ENCODE results near the gene GARIN5B.
"Not testable (repeated sequence)": the region's sequence is repeated elsewhere in the genome, so short reads cannot be mapped to it uniquely, and the experiment has no call there.

The GARIN5B gene

GRCh38 chr19:55329791-55330190 is 33.3 kb downstream of the GARIN5B start:
- DNase-seq; intact Hi-C loops (cut with DNase I): not testable (repeated sequence)

GRCh38 chr19:55328774-55329318 is 34.2 kb downstream of the GARIN5B start:
- DNase-seq; intact Hi-C loops (cut with DNase I): not testable (repeated sequence)

DNA sequence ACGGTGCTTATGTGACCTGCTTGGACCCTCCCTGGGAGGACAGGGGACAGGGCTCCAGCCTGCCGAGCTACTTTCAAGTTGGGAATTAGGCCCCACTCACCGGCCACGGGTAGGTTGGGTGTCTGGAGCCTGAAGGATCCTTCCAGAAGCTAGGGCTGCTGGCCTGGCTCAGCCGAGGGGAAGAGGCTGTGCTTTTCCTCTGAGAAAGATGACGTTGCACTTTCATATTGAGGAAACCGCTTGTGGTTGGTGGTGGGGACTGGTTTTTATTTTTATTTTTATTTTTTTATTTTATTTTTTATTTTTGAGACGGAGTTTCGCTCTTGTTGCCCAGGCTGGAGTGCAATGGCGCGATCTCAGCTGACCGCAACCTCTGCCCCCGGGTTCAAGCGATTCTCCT is 37.9 kb downstream of the GARIN5B start, which contains the start of gene TMEM150B:
TSS of gene TMEM150B (minus strand) at position 170 of the 400 bp plus-strand sequence. CDS start 4,305 bp downstream, outside the sequence.
- intact Hi-C loops (cut with DNase I) = no loop called here

DNA sequence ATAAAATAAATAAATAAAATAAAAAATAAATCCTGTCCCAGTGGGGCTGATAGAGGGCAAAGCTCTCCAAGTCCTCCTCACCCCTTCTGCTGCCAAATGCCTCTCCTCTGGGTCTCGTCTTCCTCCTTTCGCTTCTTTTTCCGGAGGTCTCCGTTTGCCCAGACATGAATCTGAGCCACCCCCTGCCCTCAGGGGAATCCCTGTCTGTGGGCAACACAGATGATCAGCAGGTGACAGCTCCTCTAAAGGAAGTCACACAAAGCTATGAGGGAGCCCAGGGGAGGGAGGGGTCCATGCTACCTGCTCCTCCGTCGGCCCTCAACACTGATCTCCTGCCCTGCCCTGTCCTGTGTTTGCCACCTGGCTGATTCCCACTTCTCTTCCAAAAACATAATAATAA is 38.4 kb downstream of the GARIN5B start:
- no peak for DNase-seq
- intact Hi-C loops (cut with DNase I) = no loop called here

More for the DNA sequence above, 37.9 kb downstream of the GARIN5B start, which contains the start of gene TMEM150B:
- no peak for DNase-seq

DNA sequence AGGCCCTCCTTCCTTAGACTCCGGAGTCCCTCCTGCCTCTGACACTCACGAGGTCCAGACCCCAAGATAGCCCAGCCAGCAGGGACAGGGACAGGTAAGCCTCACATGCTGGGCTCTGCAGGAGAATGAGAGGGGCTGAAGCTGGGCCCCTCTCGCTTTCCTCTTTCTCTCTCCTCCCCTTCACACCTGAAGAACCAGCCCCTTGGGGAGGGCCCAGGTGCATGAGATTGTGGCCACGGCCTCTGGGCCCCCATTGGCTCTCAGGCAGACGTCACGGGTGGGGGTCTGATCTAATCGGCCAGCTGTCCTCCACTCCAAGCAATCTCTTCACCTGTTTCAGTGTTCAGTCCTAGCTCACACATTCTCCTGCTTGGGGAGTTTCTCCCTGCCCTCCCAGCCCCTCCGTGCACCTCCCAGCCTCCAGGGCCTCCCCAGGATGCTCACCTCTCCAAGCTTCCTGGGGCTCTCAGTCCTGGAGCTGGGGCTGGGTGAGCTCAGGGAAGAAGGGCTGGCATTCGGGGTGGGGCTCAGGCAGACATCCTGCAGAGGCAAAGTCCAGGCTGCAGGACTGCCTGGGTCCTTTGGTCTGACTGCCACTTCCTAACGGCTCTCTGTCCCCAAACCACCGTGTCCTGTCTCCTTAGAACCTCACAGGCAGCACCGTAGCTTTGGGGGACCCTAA is 40.7 kb downstream of the GARIN5B start:
- intact Hi-C loops (cut with DNase I) = no loop called here

DNA sequence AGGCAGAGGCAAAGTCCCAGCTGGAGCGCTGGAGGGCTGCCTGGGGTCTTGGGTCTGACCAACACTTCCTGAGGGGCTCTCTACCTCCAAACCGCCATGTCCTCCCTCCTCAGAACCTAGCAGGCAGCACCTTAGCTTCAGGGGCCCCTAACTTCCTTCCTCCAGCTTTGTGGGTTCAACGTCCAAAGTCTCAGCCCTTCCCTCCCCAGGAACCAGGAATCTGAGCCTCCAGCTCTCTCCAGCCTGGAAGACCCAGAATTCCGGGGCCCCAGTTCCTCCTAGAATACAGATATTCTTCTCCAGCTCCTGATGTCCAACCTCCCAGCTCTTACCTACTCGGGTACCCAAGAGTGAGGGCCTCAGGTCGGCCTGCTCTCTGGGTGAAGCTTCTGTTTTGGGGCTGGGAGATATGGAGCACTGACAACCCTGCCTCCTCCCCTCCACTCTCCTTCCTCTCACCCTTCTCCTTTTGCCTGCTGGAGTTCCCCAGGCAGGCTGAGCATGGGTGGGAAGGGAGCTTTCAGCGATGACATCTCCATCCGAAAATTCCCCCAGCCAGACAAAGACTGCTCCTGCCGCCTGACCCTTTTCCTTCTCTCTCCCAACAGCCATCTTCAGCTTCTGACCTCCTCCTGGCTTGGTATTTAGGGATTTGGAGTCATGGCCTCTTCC is 41.5 kb downstream of the GARIN5B start:
- no peak for DNase-seq
- intact Hi-C loops (cut with DNase I) = no loop called here

More for the DNA sequence above, 40.7 kb downstream of the GARIN5B start:
- no peak for DNase-seq

DNA sequence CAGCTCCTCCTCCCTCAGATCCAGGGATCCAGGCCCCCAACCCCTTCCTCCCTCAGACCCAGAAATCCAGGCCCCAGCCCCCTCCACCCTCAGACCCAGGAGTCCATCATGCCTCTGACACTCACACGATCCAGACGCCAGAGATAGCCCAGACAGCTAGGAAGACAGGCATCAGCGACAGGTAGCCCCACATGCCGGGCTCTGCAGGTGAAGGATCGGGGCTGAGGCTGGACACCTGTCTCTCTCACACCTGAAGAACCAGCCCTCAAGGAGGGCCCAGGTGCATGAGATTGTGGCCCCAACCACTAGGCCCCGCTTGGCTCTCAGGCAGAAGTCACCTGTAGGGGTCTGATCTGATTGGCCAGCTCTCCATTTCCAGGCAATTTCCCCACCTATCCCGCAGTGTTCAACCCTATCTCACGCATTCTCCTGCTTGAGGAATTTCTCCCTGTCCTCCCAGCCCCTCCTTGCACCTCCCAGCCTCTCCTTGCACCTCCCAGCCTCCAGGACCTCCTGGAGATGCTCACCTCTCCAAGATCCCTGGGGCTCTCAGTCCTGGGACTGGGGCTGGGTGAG is 42.1 kb downstream of the GARIN5B start:
- intact Hi-C loops (cut with DNase I) = no loop called here
- DNase-seq = no peak

GRCh38 chr19:55319785-55320184 is 43.3 kb downstream of the GARIN5B start:
- intact Hi-C loops (cut with DNase I) = no loop called here
- DNase-seq = peak in 8 of 10 donors; percentile 46 to 93 (median 50)

DNA sequence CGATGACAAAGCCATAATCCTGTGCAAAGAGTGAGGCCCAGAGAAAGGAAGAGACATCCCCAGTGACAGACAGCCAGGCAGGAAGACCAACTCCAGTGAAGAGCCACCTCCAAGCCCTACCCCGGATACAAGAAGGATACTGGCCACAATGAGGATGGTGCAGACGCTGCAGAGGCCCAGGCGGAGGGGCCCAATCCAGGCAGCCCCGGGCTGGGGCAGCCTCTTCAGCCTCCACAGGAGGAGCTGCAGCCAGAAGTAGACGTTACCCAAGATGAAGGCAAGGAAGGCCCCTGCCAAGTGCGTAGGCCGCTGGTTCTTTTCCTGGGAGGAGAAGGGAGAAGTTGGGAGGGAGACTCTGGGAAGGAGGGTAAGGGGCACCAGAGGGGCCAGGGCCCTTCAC is 46.4 kb downstream of the GARIN5B start:
- intact Hi-C loops (cut with DNase I) = no loop called here
- DNase-seq = no peak

DNA sequence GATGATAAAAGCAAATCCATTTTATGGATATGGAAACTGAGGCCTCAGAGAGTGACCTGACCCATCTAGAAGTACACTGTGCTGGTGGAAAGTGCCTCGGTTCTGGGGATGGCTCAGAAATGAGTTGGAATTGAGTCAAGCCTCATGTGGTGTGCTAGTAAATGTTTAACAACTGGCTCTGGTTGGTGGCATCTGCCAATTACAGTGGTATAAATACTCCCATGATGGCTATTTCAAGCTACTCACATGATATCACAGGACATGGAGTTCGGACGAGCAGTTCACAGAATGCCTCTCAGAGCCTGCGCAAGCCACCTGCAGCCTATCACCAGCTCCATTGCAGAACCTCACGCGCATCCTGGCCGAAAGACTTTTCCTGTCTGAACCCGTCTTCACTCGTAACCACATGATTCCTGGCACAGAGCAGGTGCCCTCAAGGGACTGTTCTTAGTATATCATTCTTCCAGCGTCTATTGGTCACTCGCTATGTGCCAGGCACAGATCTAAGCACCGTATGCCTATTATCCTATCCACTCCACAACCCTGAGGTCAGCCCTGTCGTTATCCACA is 47.0 kb downstream of the GARIN5B start:
- no peak for DNase-seq
- intact Hi-C loops (cut with DNase I) = no loop called here

DNA sequence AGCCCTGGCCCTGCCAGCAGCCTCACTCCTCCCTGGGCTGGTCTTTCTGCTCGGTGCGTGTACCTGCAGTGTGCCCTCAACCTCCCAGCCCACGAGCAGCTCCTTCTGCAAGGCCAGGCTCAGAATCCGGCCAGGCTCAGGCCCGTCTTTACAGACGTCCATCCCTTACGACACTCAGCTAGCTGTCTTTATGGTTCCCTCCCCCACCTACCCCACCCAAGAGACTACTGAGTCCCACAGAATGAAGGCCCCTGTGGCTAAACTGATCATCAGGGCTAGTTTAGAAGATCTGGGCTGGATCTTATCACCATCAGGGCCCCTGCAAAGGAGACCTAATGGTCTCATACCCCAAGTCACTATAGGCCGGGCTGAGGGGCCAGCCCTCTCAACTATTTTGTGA is 48.7 kb downstream of the GARIN5B start:
- DNase-seq = no peak
- intact Hi-C loops (cut with DNase I) = no loop called here

DNA sequence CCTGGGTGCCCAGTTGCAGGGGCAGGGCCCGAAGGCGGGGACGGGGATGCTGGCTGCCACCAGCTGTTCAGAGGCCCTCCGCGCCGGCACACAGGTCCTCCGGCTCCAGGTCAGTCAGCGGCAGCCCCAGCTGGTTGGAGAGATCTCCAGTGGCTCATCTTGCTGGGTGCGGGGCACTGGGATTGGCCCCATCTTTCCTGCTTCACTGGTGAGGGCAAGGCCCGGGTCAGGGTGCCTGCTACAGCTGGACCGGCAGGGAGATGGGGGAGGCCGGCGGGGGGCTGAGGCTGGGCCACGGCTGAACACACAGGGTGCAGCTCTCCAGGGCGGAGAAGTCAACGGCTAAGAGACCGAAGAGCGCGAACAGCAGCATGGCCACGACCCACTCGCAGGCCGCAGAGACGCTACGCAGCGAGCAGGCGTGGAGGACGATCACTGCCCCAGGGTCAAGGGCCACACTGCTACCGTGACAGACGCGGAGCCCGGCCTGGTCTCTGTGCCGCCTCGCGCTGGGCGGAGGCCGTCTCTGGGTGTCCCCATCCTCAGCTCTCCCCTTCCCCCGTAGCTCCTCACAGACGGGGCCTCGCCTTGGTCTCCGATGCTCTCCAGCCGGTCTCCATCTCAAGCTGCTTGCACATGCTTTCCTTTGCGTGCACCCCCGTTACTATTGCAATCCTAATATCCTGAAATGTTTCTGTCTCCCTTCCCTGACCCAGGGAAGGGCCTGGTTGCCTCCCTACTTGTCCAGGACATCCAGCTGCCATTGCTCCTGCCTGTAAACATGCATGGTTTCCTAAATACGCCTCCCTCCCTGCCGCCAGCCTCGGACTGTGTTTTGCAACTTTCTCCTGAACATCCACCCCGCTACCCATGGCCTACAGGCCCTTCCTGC is 50.2 kb downstream of the GARIN5B start:
- intact Hi-C loops (cut with DNase I) = no loop called here

DNA sequence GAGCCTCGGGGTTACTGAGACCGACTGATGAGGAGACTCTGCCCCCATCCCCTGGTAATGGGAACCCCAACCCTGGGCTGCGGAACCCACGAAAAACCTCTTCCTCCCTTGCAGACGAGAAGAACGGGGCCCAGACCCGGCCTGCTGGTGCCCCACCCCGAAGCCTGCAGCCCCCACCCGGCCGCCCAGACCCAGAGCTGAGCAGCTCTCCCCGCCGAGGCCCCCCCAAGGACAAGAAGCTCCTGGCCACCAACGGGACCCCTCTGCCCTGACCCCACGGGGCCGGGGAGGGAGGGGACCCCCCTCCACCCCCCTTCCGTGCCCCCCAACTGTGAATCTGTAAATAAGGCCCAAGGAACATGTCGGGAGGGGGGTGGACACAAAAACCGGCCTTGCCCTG is 51.3 kb downstream of the GARIN5B start:
- no peak for DNase-seq
- intact Hi-C loops (cut with DNase I) = no loop called here

More for the DNA sequence above, 50.2 kb downstream of the GARIN5B start:
- DNase-seq = no peak

GRCh38 chr19:55311397-55311796 is 51.7 kb downstream of the GARIN5B start:
- intact Hi-C loops (cut with DNase I) = no loop called here
- DNase-seq = no peak

DNA sequence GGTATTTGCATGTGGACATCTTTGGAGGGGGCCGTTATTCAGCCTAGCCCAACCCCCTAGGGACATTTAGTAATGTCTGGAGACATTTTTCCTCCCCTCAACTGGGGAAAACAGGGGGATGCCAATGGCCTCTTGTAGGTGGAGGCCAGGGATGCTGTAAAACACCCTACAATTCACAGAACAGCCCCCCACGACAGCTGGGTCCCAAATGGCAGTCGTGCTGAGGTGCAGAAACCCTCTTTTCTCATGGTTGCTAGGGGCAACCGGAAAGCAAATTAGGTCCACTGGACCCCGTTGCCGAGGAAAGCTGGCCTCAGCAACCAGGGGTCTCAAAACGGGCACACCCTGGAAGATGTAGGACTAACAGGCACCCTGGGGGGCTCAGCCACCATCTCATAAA is 52.6 kb downstream of the GARIN5B start:
- intact Hi-C loops (cut with DNase I) = no loop called here
- DNase-seq = no peak

DNA sequence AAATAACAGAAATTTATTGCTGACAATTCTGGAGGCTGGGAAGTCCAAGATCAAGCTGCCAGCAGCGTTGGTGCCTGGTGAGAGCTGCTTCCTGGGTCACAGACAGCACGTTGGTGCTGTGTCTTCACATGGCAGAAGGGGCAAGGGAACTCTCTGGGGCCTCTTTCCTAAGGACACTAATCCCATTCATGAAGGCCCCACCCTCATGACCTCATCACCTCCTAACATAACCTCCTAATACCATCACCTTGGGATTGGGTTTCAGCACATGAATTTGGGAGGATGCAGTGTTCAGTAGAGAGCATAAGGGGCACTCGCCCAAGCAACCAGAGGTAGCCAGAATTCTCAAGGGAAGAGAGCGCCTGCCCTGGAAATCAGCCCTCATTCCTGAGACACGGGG is 53.6 kb downstream of the GARIN5B start:
- no peak for DNase-seq
- intact Hi-C loops (cut with DNase I) = no loop called here

- intact Hi-C loops (cut with DNase I) = no loop called here
- DNase-seq = no peak
Measured at GRCh38 chr19:55308281-55308680, 54.8 kb downstream of the GARIN5B start.

- intact Hi-C loops (cut with DNase I) = no loop called here
- no peak for DNase-seq
Measured at GRCh38 chr19:55306712-55307111, 56.3 kb downstream of the GARIN5B start.

GRCh38 chr19:55305983-55306562 is 57.0 kb downstream of the GARIN5B start:
- intact Hi-C loops (cut with DNase I) = no loop called here
- no peak for DNase-seq

DNA sequence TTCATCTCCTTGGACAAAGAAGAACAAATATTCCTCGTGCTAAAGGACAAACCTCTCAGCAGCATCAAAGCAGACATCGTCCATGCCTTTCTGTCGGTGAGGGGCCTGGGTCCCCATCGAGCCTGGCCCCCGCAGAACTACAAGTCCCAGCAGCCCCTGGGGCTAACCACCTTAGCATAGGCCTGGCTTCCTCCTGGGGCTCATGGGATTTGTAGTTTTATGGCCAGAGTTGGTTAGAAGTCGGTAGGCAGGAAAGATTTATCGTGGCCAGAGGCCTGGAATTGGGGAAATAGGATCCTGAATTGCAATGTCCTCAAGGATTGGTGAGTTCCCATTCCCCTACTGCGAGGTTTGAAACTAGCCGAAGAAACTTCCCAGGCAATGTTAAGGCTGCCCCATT is 57.6 kb downstream of the GARIN5B start:
- no peak for DNase-seq
- intact Hi-C loops (cut with DNase I) = no loop called here

All from posterior cingulate gyrus (tissue), 11 donors.